LNCaP clone FGC (cell line): Measurements from ENCODE around the gene TLDC2.
"Not testable (repeated sequence)": the region's sequence is repeated elsewhere in the genome, so short reads cannot be mapped to it uniquely, and the experiment has no call there.

ENCODE experiments used
- DNase-seq: peaks from one replicate; pipeline ENCODE4 v3.0.0-alpha.2; 2011; ENCODE audit warnings: low read depth
- H3K4me3 ChIP-seq: 2 replicates; pipeline ENCODE4 v1.5.1; 2011; ENCODE audit warnings: mild to moderate bottlenecking, low read depth, low read length, control low read depth
- TF ChIP-seq, protein P1 (sequence below): IDR thresholded peaks from 2 replicates; pipeline ENCODE4 v1.5.1; 2012; ENCODE audit warnings: mild to moderate bottlenecking; ENCODE audit not compliant: control insufficient read depth, insufficient read depth; ENCODE audit errors: extremely low read depth

The TLDC2 gene

GRCh38 chr20:36932476-36933426 lies 56.8 kb downstream of the TLDC2 start:
- no peak for DNase-seq
- no peak overlapping the region for H3K4me3 ChIP-seq
- TF ChIP-seq, protein P1, sequence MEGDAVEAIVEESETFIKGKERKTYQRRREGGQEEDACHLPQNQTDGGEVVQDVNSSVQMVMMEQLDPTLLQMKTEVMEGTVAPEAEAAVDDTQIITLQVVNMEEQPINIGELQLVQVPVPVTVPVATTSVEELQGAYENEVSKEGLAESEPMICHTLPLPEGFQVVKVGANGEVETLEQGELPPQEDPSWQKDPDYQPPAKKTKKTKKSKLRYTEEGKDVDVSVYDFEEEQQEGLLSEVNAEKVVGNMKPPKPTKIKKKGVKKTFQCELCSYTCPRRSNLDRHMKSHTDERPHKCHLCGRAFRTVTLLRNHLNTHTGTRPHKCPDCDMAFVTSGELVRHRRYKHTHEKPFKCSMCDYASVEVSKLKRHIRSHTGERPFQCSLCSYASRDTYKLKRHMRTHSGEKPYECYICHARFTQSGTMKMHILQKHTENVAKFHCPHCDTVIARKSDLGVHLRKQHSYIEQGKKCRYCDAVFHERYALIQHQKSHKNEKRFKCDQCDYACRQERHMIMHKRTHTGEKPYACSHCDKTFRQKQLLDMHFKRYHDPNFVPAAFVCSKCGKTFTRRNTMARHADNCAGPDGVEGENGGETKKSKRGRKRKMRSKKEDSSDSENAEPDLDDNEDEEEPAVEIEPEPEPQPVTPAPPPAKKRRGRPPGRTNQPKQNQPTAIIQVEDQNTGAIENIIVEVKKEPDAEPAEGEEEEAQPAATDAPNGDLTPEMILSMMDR = no peak

- DNase-seq, H3K4me3 ChIP-seq: not testable (repeated sequence)
These were observed 57.6 kb downstream of the TLDC2 start for GRCh38 chr20:36933571-36933970.

DNA sequence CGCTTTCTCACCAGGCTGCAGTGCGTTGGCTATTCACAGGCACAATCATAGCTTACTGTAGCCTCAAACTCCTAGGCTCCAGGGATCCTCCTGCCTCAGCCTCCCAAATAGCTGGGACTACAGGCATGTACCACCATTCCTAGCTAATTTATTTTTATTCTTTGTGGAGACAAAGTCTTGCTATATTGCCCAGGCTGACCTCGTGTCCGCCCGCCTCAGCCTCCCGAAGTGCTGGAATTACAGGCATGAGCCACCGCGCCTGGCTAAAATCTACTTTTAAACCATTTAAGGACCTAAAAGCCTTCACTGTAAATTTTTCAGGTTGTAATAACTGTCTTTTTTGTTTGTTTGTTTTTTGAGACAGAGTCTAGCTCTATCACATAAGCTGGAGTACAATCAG lies 60.4 kb downstream of the TLDC2 start:
- DNase-seq = no peak
- H3K4me3 ChIP-seq = no peak overlapping the region
- TF ChIP-seq, protein P1 = no peak

- not testable (repeated sequence) for H3K4me3 ChIP-seq, DNase-seq
These were observed 60.9 kb downstream of the TLDC2 start for GRCh38 chr20:36936761-36937401.

GRCh38 chr20:36937402-36937770 lies 61.4 kb downstream of the TLDC2 start:
- no peak for DNase-seq
- TF ChIP-seq, protein P1 = no peak
- no peak overlapping the region for H3K4me3 ChIP-seq

DNA sequence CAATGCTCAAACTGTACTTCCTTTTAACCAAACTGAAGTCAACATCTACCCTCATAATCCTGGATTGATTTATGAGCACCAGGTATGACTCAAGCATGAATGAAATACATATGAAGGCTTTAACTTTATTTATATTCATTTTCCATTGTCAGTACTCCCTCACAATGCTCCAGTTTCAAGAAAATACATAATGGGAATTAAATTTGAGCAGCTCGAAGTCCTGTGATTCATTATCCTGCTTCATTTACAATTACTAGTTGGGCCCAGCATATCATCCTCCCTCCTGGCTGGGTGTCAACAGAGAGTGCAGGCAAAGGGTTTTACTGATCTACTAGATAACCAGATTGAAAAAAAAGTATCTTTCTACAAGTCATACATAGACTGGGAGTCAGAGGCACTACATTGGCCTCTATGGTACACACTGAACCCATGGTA lies 65.5 kb downstream of the TLDC2 start:
- H3K4me3 ChIP-seq = no peak overlapping the region
- no peak for DNase-seq
- TF ChIP-seq, protein P1 = no peak
